IPS-NIHi11 (cell line): ENCODE results near the gene GRAMD4.
"Not testable (repeated sequence)": the region's sequence is repeated elsewhere in the genome, so short reads cannot be mapped to it uniquely, and the experiment has no call there.

Source experiments
- DNase-seq: peaks from one replicate; pipeline ENCODE4 v3.0.0; 2012; ENCODE audit warnings: mixed read lengths, low spot score

The GRAMD4 gene

GRCh38 chr22:46619240-46619829 is 851 bp upstream of the GRAMD4 start:
- DNase-seq, result no peak

GRCh38 chr22:46620588-46621242 is 529 bp downstream of the GRAMD4 start:
- no peak for DNase-seq

- DNase-seq, result not testable (repeated sequence)
Observed at GRCh38 chr22:46621243-46621930, 1.2 kb downstream of the GRAMD4 start.

DNA sequence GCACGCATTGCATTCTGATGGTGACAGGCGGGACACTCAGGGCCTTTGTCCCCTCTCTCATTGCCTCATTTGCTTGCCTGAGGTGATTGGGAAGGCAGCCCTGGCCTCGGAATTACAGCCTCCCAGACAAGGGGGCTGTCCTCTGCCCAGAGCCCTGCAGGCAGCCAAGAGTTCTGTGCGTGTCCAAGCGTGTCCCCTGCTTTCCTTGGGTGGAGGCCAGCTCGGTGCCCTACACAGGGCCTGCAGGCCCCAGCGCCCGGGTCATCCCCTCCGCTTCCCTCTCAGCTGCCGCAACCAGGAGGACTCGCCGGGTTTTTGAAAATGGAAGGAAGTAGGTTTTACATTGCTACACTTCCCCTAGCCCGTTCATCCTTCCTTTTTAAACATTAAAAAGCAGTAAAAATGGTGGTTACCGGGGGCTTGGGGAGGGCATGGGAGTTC is 1.9 kb downstream of the GRAMD4 start:
- no peak for DNase-seq

- DNase-seq, result no peak
Observed at GRCh38 chr22:46625113-46625842, 5.1 kb downstream of the GRAMD4 start.

DNA sequence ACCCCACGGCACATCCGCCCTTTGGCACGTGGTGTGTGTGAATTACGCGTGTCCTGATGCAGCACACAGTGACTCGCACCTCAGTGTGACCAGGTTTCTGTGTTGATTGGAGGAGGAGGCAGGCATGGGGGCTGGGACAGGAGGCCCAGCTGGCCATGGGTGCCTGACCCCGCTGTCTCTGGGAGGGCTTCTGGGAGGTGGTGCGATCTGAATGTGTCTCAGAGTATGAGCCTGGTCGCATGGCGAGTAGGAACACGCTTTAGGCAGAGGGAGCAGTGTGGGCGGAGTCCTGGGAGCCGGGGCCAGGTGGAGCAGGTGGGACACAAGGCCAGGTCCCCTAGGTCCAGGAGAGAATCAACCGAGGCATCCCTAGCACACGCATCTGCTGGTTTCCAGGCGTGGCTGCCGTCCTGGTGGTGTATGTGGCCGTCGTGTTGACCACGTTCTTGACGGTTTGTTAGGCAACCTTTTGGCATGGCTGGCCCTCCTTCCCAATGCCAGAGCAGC is 5.7 kb downstream of the GRAMD4 start:
- no peak for DNase-seq

- no peak for DNase-seq
Observed at GRCh38 chr22:46626356-46626755, 6.2 kb downstream of the GRAMD4 start.

- peak; percentile 98 for DNase-seq
Observed at GRCh38 chr22:46626911-46627805, 7.0 kb downstream of the GRAMD4 start.

GRCh38 chr22:46627806-46628482 is 7.8 kb downstream of the GRAMD4 start:
- DNase-seq, result no peak

- DNase-seq, result no peak
Observed at GRCh38 chr22:46628756-46629155, 8.6 kb downstream of the GRAMD4 start.

DNA sequence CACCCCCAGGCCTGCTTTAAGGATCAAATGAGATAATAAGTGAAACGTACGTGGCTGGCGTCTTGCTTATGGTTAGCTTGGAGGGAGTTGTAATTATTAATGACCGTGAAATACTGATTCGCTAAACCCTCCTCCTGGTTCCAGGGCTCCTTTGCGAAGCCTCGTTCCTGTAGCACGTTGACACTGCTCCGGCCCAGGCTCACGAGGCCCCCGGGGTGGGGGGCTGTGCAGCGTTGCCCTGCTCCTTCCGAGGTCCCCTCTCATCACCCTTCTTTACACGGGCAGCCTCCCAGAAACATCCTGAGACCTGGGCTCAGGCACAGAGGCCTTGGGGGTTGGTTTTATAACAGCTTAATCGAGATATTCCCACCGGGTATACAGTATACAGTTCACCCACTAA is 9.1 kb downstream of the GRAMD4 start:
- no peak for DNase-seq

DNA sequence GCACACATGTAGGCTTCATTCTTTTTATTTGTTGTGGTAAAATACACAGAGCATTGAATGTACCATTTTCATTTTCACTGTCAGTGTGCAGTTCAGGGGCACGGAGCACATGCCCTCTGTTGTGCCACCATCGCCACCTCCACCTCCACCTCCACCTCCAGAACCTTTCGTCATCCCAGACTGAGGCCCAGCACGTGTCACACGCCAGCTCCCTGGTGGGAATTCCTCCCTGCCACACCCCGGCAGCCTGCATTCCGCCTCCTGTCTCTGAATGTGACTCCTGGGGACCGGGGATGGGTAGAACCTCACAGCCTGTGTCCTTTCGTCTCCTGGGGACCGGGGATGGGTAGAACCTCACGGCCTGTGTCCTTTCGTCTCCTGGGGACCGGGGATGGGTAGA is 10.9 kb downstream of the GRAMD4 start:
- DNase-seq, result no peak

DNA sequence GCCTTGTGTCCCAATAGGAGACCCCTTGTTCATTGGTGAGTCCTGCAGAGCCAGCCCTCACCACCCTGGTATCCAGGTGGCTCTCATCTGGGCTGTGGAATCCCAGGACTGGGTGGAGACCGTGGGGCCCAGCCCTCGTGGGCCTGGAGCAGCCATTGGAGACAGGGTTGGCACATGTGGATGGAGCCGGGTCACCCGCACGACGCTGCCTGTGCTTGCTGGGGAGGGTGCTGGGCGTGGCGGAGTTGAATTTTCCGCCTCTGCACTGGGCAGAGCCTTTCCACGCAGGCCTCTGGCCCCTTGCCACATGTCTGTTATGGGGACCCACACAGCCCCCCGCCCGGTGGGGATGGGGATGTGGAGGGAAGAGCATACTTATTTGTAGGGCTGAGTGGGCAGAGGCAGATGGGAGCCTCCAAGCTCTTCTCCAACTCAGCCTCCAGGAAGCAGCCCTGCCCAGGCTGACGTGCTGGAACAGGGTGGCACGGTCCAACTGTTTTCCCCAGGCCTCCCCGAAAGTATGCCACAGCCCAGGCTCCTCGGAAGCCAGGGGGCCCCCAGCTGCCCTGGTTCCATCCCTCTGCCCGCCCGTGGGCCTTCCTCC is 12.6 kb downstream of the GRAMD4 start:
- no peak for DNase-seq

DNA sequence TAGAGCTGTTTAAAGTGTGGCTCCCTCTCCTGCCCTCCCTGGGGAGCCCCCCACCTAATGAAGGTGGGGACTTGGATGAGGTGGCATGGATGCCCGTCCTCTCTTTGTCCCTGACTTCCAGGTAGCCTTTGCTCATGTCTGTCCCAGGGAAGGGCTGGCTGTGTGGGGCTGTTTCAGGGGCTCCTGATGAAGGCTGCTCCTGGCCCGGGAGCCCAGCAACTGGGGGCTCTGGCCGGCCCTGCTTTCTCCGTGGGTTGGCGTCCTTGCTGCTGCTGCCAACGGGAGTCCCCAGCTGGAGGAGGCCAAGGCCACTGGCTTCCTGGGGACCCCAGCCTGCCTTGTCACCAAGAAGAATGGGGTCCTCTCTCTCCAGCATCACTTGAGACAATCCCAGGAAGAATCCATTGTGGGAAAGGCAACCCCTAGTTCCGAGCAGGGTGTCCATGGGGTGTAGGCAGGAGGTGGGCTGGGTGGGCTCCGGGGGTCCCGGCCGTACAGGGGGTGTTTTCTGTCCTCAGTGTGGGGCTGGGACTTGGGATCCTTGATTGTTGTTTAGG is 13.2 kb downstream of the GRAMD4 start:
- DNase-seq, result no peak

GRCh38 chr22:46634011-46634699 is 14.0 kb downstream of the GRAMD4 start:
- no peak for DNase-seq

DNA sequence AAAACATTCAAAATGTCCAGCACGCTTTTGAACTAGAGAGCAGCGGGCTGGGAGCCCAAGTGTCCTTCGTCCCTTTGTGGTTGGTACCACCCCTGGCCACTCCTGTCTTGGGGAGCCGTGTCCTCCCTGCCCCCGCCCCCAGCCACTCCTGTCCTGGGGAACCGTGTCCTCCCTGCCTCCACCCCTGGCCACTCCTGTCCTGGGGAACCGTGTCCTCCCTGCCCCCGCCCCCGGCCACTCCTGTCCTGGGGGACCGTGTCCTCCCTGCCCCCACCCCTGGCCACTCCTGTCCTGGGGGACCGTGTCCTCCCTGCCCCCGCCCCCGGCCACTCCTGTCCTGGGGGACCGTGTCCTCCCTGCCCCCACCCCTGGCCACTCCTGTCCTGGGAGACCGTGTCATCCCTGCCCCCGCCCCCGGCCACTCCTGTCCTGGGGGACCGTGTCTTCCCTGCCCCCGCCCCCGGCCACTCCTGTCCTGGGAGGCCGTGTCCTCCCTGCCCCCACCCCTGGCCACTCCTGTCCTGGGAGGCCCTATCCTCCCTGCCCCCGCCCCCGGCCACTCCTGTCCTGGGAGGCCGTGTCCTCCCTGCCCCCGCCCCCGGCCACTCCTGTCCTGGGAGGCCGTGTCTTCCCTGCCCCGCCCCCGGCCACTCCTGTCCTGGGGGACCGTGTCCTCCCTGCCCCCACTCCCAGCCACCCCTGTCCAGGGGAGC is 14.9 kb downstream of the GRAMD4 start:
- not testable (repeated sequence) for DNase-seq

DNA sequence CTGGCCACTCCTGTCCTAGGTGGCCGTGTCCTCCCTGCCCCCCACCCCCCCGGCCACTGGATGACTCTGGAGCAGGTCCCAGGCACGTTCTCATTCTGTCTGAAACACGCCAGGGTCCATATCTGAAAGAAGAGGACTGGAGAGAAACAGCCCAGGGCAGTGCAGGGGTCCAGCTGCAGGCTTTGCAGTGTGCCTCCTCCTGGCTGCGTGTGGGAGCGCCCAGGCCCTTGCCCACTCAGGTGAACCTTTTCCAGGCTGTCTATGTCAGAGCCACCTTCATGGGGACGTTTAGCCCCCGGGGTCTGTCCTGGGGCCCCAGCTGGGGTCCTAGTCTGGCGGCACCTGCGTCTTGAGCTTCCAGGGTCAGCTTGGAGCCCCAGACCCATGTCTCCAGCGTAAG is 15.6 kb downstream of the GRAMD4 start:
- DNase-seq, result peak; percentile 64

- no peak for DNase-seq
Observed at GRCh38 chr22:46636221-46637002, 16.2 kb downstream of the GRAMD4 start.
